ENCODE results near the gene MAP3K19.

DNA sequence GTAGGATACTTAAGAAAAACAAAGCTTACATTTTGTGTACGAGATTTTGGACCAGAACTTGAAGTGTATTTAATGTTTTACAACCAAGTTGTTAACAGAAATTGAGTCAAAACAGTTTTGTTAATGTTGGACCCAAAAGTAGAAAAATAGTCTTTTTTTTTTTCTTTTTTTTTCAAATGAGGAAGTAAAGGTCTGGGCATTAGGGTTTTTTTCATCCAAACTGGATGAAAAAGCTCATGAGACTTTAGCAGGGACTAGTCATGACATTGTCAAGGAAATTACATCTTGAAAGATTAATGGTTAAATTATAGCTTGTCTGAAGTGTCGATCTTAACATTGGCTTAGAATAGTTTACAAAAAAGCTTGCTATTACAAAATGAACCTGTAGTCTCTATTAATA lies 96.4 kb downstream of the MAP3K19 start:
- TF ChIP-seq POLR2A (IDR thresholded peaks at IDR 0.05) = no peak
- TF ChIP-seq, protein P1, sequence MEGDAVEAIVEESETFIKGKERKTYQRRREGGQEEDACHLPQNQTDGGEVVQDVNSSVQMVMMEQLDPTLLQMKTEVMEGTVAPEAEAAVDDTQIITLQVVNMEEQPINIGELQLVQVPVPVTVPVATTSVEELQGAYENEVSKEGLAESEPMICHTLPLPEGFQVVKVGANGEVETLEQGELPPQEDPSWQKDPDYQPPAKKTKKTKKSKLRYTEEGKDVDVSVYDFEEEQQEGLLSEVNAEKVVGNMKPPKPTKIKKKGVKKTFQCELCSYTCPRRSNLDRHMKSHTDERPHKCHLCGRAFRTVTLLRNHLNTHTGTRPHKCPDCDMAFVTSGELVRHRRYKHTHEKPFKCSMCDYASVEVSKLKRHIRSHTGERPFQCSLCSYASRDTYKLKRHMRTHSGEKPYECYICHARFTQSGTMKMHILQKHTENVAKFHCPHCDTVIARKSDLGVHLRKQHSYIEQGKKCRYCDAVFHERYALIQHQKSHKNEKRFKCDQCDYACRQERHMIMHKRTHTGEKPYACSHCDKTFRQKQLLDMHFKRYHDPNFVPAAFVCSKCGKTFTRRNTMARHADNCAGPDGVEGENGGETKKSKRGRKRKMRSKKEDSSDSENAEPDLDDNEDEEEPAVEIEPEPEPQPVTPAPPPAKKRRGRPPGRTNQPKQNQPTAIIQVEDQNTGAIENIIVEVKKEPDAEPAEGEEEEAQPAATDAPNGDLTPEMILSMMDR (IDR thresholded peaks at IDR 0.05) = no peak
- TF ChIP-seq POLR2AphosphoS5 (IDR thresholded peaks at IDR 0.05) = no peak
